Neuronal stem cell (in vitro differentiated cells): ENCODE measurements around the gene FCHSD2.
"Not testable (repeated sequence)": the region's sequence is repeated elsewhere in the genome, so short reads cannot be mapped to it uniquely, and the experiment has no call there.

Experiments used
- DNase-seq: peaks from one replicate; pipeline ENCODE4 v3.0.0-alpha.2; 2013; ENCODE audit warnings: low spot score
- H2AFZ ChIP-seq: one replicate; pipeline ENCODE4 v1.6.1; 2013; ENCODE audit warnings: mild to moderate bottlenecking, low read length, inconsistent platforms
- H2AK5ac ChIP-seq: 2 replicates; pipeline ENCODE4 v1.6.1; 2013; ENCODE audit warnings: low read depth, mild to moderate bottlenecking, inconsistent platforms, low read length, moderate library complexity, mixed read lengths
- H2BK120ac ChIP-seq: 2 replicates; pipeline ENCODE4 v1.6.1; 2013; ENCODE audit warnings: low read depth, mild to moderate bottlenecking, inconsistent platforms, low read length, moderate library complexity, mixed read lengths
- H2BK12ac ChIP-seq: one replicate; pipeline ENCODE4 v1.6.1; 2013; ENCODE audit warnings: low read length, inconsistent platforms
- H2BK15ac ChIP-seq: 2 replicates; pipeline ENCODE4 v1.6.1; 2013; ENCODE audit warnings: mild to moderate bottlenecking, low read length, inconsistent platforms, mixed read lengths
- H2BK5ac ChIP-seq: one replicate; pipeline ENCODE4 v1.6.1; 2013; ENCODE audit warnings: inconsistent platforms, mild to moderate bottlenecking, low read length, moderate library complexity
- H3K14ac ChIP-seq: one replicate; pipeline ENCODE4 v1.6.1; 2013; ENCODE audit warnings: low read length, inconsistent platforms
- H3K18ac ChIP-seq: 2 replicates; pipeline ENCODE4 v1.6.1; 2013; ENCODE audit warnings: low read length, inconsistent platforms
- H3K23ac ChIP-seq: 2 replicates; pipeline ENCODE4 v1.6.1; 2013; ENCODE audit warnings: low read depth, mild to moderate bottlenecking, mixed read lengths, low read length, inconsistent platforms; ENCODE audit not compliant: poor library complexity
- H3K27ac ChIP-seq: replicated peaks from 3 replicates; pipeline ENCODE4 v1.5.1; 2013; ENCODE audit warnings: low read length, inconsistent platforms
- H3K27me3 ChIP-seq, 3 experiments: 2 replicates each; pipeline ENCODE4 v1.6.1; 2013; ENCODE audit warnings: low read length in 3 of 3, mild to moderate bottlenecking in 2 of 3, inconsistent platforms in 1 of 3, low read depth in 1 of 3, mixed read lengths in 1 of 3, moderate library complexity in 1 of 3; ENCODE audit not compliant: control insufficient read depth in 3 of 3, insufficient read depth in 3 of 3
- H3K36me3 ChIP-seq, 2 donors: replicated peaks in 1 of 2; 2 replicates each; pipeline ENCODE4 v1.6.1; 2013; ENCODE audit warnings: low read length in 2 of 2; ENCODE audit not compliant: control insufficient read depth in 2 of 2, insufficient read depth in 2 of 2
- H3K4ac ChIP-seq: 2 replicates; pipeline ENCODE4 v1.6.1; 2013; ENCODE audit warnings: inconsistent platforms, mild to moderate bottlenecking, low read length, moderate library complexity
- H3K4me1 ChIP-seq, 2 donors: 1 replicate in 1 of 2; 2 replicates in 1 of 2; pipeline ENCODE4 v1.6.1; 2013; ENCODE audit warnings: low read length in 2 of 2, low read depth in 1 of 2; ENCODE audit not compliant: control insufficient read depth in 2 of 2, insufficient read depth in 1 of 2
- H3K4me2 ChIP-seq: one replicate; pipeline ENCODE4 v1.6.1; 2013; ENCODE audit warnings: mild to moderate bottlenecking, low read length, inconsistent platforms; ENCODE audit not compliant: insufficient read depth, poor library complexity, severe bottlenecking
- H3K4me3 ChIP-seq, 2 donors: 2 replicates each; pipeline ENCODE4 v1.5.1; 2013; ENCODE audit warnings: low read length in 2 of 2, mild to moderate bottlenecking in 2 of 2, inconsistent platforms in 1 of 2, moderate library complexity in 1 of 2
- H3K79me1 ChIP-seq: one replicate; pipeline ENCODE4 v1.6.1; 2013; ENCODE audit warnings: low read depth, mild to moderate bottlenecking, inconsistent platforms, low read length, moderate library complexity
- H3K9ac ChIP-seq: one replicate; pipeline ENCODE4 v1.6.1; 2013; ENCODE audit warnings: mild to moderate bottlenecking, low read depth, low read length, inconsistent platforms; ENCODE audit not compliant: poor library complexity
- H3K9me3 ChIP-seq, 2 donors: replicated peaks in 1 of 2; 2 replicates each; pipeline versions ENCODE3 to v1.6.1; 2013; ENCODE audit warnings: low read length in 2 of 2, mild to moderate bottlenecking in 2 of 2, inconsistent platforms in 1 of 2, low read depth in 1 of 2, mixed read lengths in 1 of 2, moderate library complexity in 1 of 2; ENCODE audit not compliant: control insufficient read depth in 2 of 2, insufficient read depth in 1 of 2
- H4K8ac ChIP-seq: one replicate; pipeline ENCODE4 v1.6.1; 2013; ENCODE audit warnings: low read depth, mild to moderate bottlenecking, inconsistent platforms, low read length, moderate library complexity
- H4K91ac ChIP-seq: one replicate; pipeline ENCODE4 v1.6.1; 2013; ENCODE audit warnings: low read length, low read depth, mild to moderate bottlenecking, inconsistent platforms; ENCODE audit not compliant: poor library complexity
- WGBS, 2 donors: extraction: QIAGEN DNeasy Blood & Tissue Kit; methylation state at CpG; one replicate each; pipeline ENCODE4 v1.1.7; 2013; ENCODE audit warnings: missing lambda C conversion rate in 2 of 2, mixed read lengths in 1 of 2; ENCODE audit not compliant: insufficient read length in 2 of 2, insufficient replicate concordance in 1 of 2; ENCODE audit errors: extremely low coverage in 2 of 2; 5-methylcytosine and 5-hydroxymethylcytosine counted together

Gene FCHSD2

GRCh38 chr11:72792437-72793021, 349.6 kb downstream of the FCHSD2 start:
- Histone ChIP-seq H2BK5ac (no peak overlapping the region), H4K91ac (no peak overlapping the region), H3K79me1 (peaks cover 1% of the 10 kb centered on the region), H3K9me3 (no peaks in the 10 kb centered on the region), H2AFZ (peak overlapping the region; percentile 94), H3K14ac (no peak overlapping the region), H3K23ac (peak overlapping the region; percentile 16), H3K4me3 (no peak overlapping the region), H3K4ac (no peak overlapping the region), H3K4me1 (peaks cover 13 to 16% of the 10 kb centered on the region in 2 donors), H3K27ac (no peak overlapping the region), H3K9ac (no peak overlapping the region), H2BK15ac (peak overlapping the region; percentile 40), H3K36me3 (no peaks in the 10 kb centered on the region), H3K4me2 (no peak overlapping the region), H3K27me3 (no peaks in the 10 kb centered on the region), H2BK120ac (peak overlapping the region; percentile 3), H2AK5ac (peak overlapping the region; percentile 94), H3K18ac (peak overlapping the region; percentile 38), H2BK12ac (peak overlapping the region; percentile 63), H4K8ac (no peak overlapping the region)
- DNase-seq: no peak
- no CpG with 5 or more reads among the region's 3 CpGs for WGBS, 2 donors

- not testable (repeated sequence) for H3K27me3 ChIP-seq, H2BK12ac ChIP-seq, DNase-seq, H2BK120ac ChIP-seq, H2BK5ac ChIP-seq, H3K79me1 ChIP-seq, H2AK5ac ChIP-seq, H2BK15ac ChIP-seq, H4K91ac ChIP-seq, H3K9me3 ChIP-seq, H3K4me2 ChIP-seq, H3K23ac ChIP-seq, H3K14ac ChIP-seq, H3K36me3 ChIP-seq, H3K4ac ChIP-seq, H3K9ac ChIP-seq, H3K18ac ChIP-seq, H4K8ac ChIP-seq, H2AFZ ChIP-seq, H3K27ac ChIP-seq, H3K4me3 ChIP-seq
- WGBS, 2 donors: no CpG with 5 or more reads among the region's 7 CpGs
- peaks cover 18% of the 10 kb centered on the region in 2 donors for H3K4me1 ChIP-seq
Measured at GRCh38 chr11:72791228-72791627, 350.9 kb downstream of the FCHSD2 start.

DNA sequence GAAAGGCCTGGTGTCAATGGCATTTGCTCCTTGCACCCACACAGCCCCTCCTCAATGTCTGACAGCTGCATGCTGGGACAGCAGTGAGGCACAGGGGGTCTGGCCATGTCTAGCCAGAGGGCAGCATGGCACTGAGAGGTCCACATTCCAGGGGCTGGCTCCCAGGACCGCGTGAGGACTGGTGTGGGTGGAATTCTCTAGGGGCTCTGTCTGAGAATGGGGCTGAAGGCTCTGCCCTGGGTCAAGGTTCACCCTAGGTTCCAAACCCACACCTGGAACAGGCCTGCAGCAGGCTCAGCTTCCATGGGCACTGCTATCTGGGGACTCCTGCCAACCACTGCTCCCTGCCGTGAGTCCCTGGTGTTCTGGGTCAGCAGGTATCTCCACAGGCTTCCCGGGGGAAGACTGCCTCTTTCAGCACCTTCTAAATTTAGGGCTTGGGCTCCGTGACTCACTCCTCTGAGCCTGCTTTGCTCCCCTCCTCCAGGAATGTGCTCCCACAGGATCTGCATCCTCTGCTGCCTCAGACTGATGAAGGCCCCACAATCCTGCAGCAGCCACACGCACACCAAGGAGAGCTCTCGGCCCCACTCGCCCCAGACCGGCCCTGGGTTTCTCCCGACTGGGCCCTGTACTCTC, 352.5 kb downstream of the FCHSD2 start:
- H3K27ac ChIP-seq: no peak overlapping the region
- no CpG with 5 or more reads among the region's 10 CpGs for WGBS, 2 donors

GRCh38 chr11:72788241-72788640, 353.9 kb downstream of the FCHSD2 start:
- H3K18ac ChIP-seq: no peak overlapping the region
- H4K8ac ChIP-seq: no peak overlapping the region
- H3K4me3 ChIP-seq: no peak overlapping the region
- H2BK120ac ChIP-seq: no peak overlapping the region
- no peak overlapping the region for H2BK5ac ChIP-seq
- H3K27me3 ChIP-seq: peaks cover 0 to 5% (median 0%) of the 10 kb centered on the region in 3 experiments
- peaks cover 1% of the 10 kb centered on the region for H3K79me1 ChIP-seq
- H2AFZ ChIP-seq: no peak overlapping the region
- H3K23ac ChIP-seq: no peak overlapping the region
- WGBS, 2 donors: no CpG with 5 or more reads among the region's 7 CpGs
- H3K4me2 ChIP-seq: no peak overlapping the region
- no peak overlapping the region for H2BK12ac ChIP-seq
- no peak overlapping the region for H3K9ac ChIP-seq
- no peak overlapping the region for H3K27ac ChIP-seq
- H3K4ac ChIP-seq: no peak overlapping the region
- H3K14ac ChIP-seq: no peak overlapping the region
- H3K9me3 ChIP-seq: no peaks in the 10 kb centered on the region
- H2BK15ac ChIP-seq: no peak overlapping the region
- no peak for DNase-seq
- H3K36me3 ChIP-seq: no peaks in the 10 kb centered on the region
- peaks cover 9 to 16% of the 10 kb centered on the region in 2 donors for H3K4me1 ChIP-seq
- H4K91ac ChIP-seq: no peak overlapping the region
- no peak overlapping the region for H2AK5ac ChIP-seq

More for the DNA sequence above, 352.5 kb downstream of the FCHSD2 start:
- Histone ChIP-seq H2AK5ac (no peak overlapping the region), H3K9me3 (no peaks in the 10 kb centered on the region), H3K23ac (no peak overlapping the region), H3K14ac (no peak overlapping the region), H2BK5ac (no peak overlapping the region), H2BK15ac (no peak overlapping the region), H2BK120ac (no peak overlapping the region), H3K4me3 (no peak overlapping the region), H2AFZ (no peak overlapping the region), H3K79me1 (peaks cover 1% of the 10 kb centered on the region), H3K18ac (no peak overlapping the region), H3K9ac (no peak overlapping the region), H3K4me1 (peaks cover 15 to 18% of the 10 kb centered on the region in 2 donors), H2BK12ac (no peak overlapping the region), H3K27me3 (no peaks in the 10 kb centered on the region), H3K36me3 (no peaks in the 10 kb centered on the region), H4K91ac (no peak overlapping the region), H4K8ac (no peak overlapping the region), H3K4me2 (no peak overlapping the region), H3K4ac (no peak overlapping the region)
- DNase-seq: no peak
